H1 (cell line): ENCODE measurements around the gene PROSER3. TPM values are rescaled to one million over a fixed set of nuclear protein-coding genes. Genes with fewer than 3 reads are reported as not detected.

Experiments
- CTCF ChIA-PET: fragments of 300-600 bp; sonication (Branson Sonifier 250); formaldehyde crosslinking; loops from one replicate; lab custom pipeline; 2021; ENCODE audit not compliant: partially characterized antibody; lab: Charles Lee
- POLR2A ChIA-PET: fragments of 300-600 bp; sonication (Branson Sonifier 250); formaldehyde crosslinking; loops from one replicate; lab custom pipeline; 2021; ENCODE audit warnings: inconsistent platforms; ENCODE audit not compliant: partially characterized antibody; lab: Charles Lee
- DNase-seq, 2 experiments: peaks; one replicate each; pipeline versions ENCODE4 v3.0.0 to v3.0.0-alpha.2; 2010 to 2022; ENCODE audit warnings: low spot score in 2 of 2, low read depth in 1 of 2, mixed read lengths in 1 of 2
- FAIRE-seq: peaks from 2 replicates; lab custom pipeline; 2011; peaks lifted over from hg19 to GRCh38; lab: Jason Lieb, UNC
- H2AFZ ChIP-seq: 2 replicates; pipeline ENCODE4 v1.8.1; 2012; ENCODE audit warnings: low read length, inconsistent platforms
- H2AK5ac ChIP-seq: 2 replicates; pipeline ENCODE4 v1.6.1; 2013; ENCODE audit warnings: low read depth, low read length
- H2BK120ac ChIP-seq: replicated peaks from 2 replicates; pipeline ENCODE3; 2013; ENCODE audit warnings: low read depth, low read length, inconsistent platforms
- H2BK12ac ChIP-seq: 2 replicates; pipeline ENCODE4 v1.6.1; 2013; ENCODE audit warnings: low read depth, low read length
- H2BK15ac ChIP-seq: 2 replicates; pipeline ENCODE4 v1.6.1; 2013; ENCODE audit warnings: low read length
- H2BK20ac ChIP-seq: 2 replicates; pipeline ENCODE4 v1.6.1; 2013; ENCODE audit warnings: low read length
- H2BK5ac ChIP-seq: 2 replicates; pipeline ENCODE4 v1.6.1; 2013; ENCODE audit warnings: low read depth, low read length
- H3K14ac ChIP-seq: 2 replicates; pipeline ENCODE4 v1.6.1; 2013; ENCODE audit warnings: inconsistent platforms; ENCODE audit not compliant: insufficient read length
- H3K18ac ChIP-seq: 2 replicates; pipeline ENCODE4 v1.6.1; 2013; ENCODE audit warnings: low read length; ENCODE audit errors: extremely low read depth
- H3K23ac ChIP-seq: 2 replicates; pipeline ENCODE4 v1.6.1; 2013; ENCODE audit warnings: inconsistent platforms; ENCODE audit not compliant: insufficient read length
- H3K23me2 ChIP-seq: 2 replicates; pipeline ENCODE4 v1.6.1; 2013; ENCODE audit warnings: low read depth, low read length
- H3K27ac ChIP-seq: 2 replicates; pipeline ENCODE4 v1.6.1; 2011; ENCODE audit warnings: low read depth, low read length, inconsistent platforms
- H3K27me3 ChIP-seq, 4 experiments: replicated peaks in 1 of 4; 1 replicate in 1 of 4; 2 replicates in 3 of 4; pipeline versions ENCODE4 v1.6.1 to v1.8.1; 2011 to 2013; ENCODE audit warnings: low read length in 3 of 4, mild to moderate bottlenecking in 3 of 4, inconsistent platforms in 2 of 4, mixed read lengths in 2 of 4, moderate library complexity in 1 of 4; ENCODE audit not compliant: control insufficient read depth in 3 of 4, insufficient read depth in 3 of 4; ENCODE audit errors: extremely low read depth in 1 of 4
- H3K36me3 ChIP-seq, 4 experiments: 2 replicates each; pipeline versions ENCODE4 v1.6.1 to v1.8.1; 2011 to 2013; ENCODE audit warnings: mild to moderate bottlenecking in 4 of 4, low read length in 3 of 4, moderate library complexity in 2 of 4, control low read depth in 1 of 4, inconsistent platforms in 1 of 4; ENCODE audit not compliant: insufficient read depth in 4 of 4, control insufficient read depth in 2 of 4
- H3K4ac ChIP-seq: replicated peaks from 2 replicates; pipeline ENCODE3; 2013; ENCODE audit warnings: low read length, low read depth, mixed read lengths, inconsistent platforms; ENCODE audit not compliant: insufficient read length
- H3K4me1 ChIP-seq, 4 experiments: replicated peaks in 1 of 4; 1 replicate in 1 of 4; 2 replicates in 3 of 4; pipeline versions ENCODE4 v1.6.1 to v1.8.1; 2011 to 2013; ENCODE audit warnings: low read length in 3 of 4, inconsistent platforms in 2 of 4, mixed read lengths in 1 of 4; ENCODE audit not compliant: insufficient read depth in 4 of 4, control insufficient read depth in 3 of 4
- H3K4me2 ChIP-seq, 2 experiments: 2 replicates each; pipeline versions ENCODE4 v1.6.1 to v1.8.1; 2011 to 2013; ENCODE audit warnings: low read depth in 2 of 2, low read length in 2 of 2, control low read depth in 1 of 2, inconsistent platforms in 1 of 2, mild to moderate bottlenecking in 1 of 2; ENCODE audit not compliant: insufficient read depth in 1 of 2
- H3K4me3 ChIP-seq, 4 experiments: fragments of 200-600, 300-600 bp in 1 of 4; sonication (generic), shearing (Covaris generic), sonication (Bioruptor Twin) in 1 of 4; 2 replicates each; pipeline versions ENCODE4 v1.5.1 to v1.8.1; 2011 to 2016; ENCODE audit warnings: low read length in 4 of 4, low read depth in 3 of 4, control low read depth in 2 of 4, inconsistent platforms in 2 of 4, mild to moderate bottlenecking in 2 of 4, mixed read lengths in 1 of 4, moderate library complexity in 1 of 4; ENCODE audit not compliant: insufficient read depth in 2 of 4; ENCODE audit errors: extremely low read depth in 1 of 4
- H3K56ac ChIP-seq: replicated peaks from 2 replicates; pipeline ENCODE3; 2013; ENCODE audit warnings: low read depth, mild to moderate bottlenecking, mixed read lengths, low read length, inconsistent platforms; ENCODE audit not compliant: insufficient read length
- H3K79me1 ChIP-seq: 2 replicates; pipeline ENCODE4 v1.6.1; 2013; ENCODE audit warnings: low read depth, low read length, control low read depth
- H3K79me2 ChIP-seq, 2 experiments: 2 replicates each; pipeline versions ENCODE4 v1.6.1 to v1.8.1; 2012 to 2013; ENCODE audit warnings: low read length in 2 of 2, mild to moderate bottlenecking in 2 of 2, inconsistent platforms in 1 of 2; ENCODE audit not compliant: insufficient read depth in 2 of 2, control insufficient read depth in 1 of 2
- H3K9ac ChIP-seq, 4 experiments: replicated peaks in 1 of 4; 1 replicate in 1 of 4; 2 replicates in 3 of 4; pipeline versions ENCODE4 v1.6.1 to v1.8.1; 2011 to 2013; ENCODE audit warnings: low read depth in 3 of 4, low read length in 3 of 4, control low read depth in 2 of 4, mild to moderate bottlenecking in 2 of 4, moderate library complexity in 2 of 4, inconsistent platforms in 1 of 4; ENCODE audit errors: extremely low read depth in 1 of 4
- H3K9me3 ChIP-seq, 2 experiments: 2 replicates each; pipeline versions ENCODE4 v1.6.1 to v1.8.1; 2012 to 2013; ENCODE audit warnings: mild to moderate bottlenecking in 2 of 2, moderate library complexity in 2 of 2, control low read depth in 1 of 2, inconsistent platforms in 1 of 2, low read depth in 1 of 2, low read length in 1 of 2, mixed read lengths in 1 of 2; ENCODE audit not compliant: insufficient read depth in 2 of 2
- H4K20me1 ChIP-seq, 2 experiments: replicated peaks in 1 of 2; 2 replicates each; pipeline versions ENCODE3 to v1.8.1; 2011 to 2013; ENCODE audit warnings: inconsistent platforms in 2 of 2, low read length in 2 of 2, mild to moderate bottlenecking in 1 of 2; ENCODE audit not compliant: insufficient read depth in 2 of 2, control insufficient read depth in 1 of 2
- H4K5ac ChIP-seq: 2 replicates; pipeline ENCODE4 v1.6.1; 2013; ENCODE audit warnings: low read length, low read depth, mixed read lengths, inconsistent platforms; ENCODE audit not compliant: insufficient read length
- H4K8ac ChIP-seq: 2 replicates; pipeline ENCODE4 v1.8.0; 2013; ENCODE audit warnings: mild to moderate bottlenecking, moderate library complexity, low read length, inconsistent platforms; ENCODE audit not compliant: insufficient read depth; ENCODE audit errors: extremely low read depth
- H4K91ac ChIP-seq: replicated peaks from 2 replicates; pipeline ENCODE3; 2013; ENCODE audit warnings: low read length, mixed read lengths, inconsistent platforms; ENCODE audit not compliant: insufficient read length
- BRCA1 ChIP-seq: IDR thresholded peaks from 2 replicates; pipeline ENCODE4 v1.6.1; 2012; ENCODE audit warnings: low read depth, low read length, improper control_type of control experiment
- CBX5 ChIP-seq: fragments of 300-800, 300-1000 bp; sonication (generic); IDR thresholded peaks from 2 replicates; pipeline ENCODE4 v1.7.1; 2016; ENCODE audit warnings: antibody characterized with exemption, low read length, low read depth
- CHD2 ChIP-seq: IDR thresholded peaks from 2 replicates; pipeline ENCODE4 v1.6.1; 2012; ENCODE audit warnings: low read length, improper control_type of control experiment
- CTBP2 ChIP-seq: IDR thresholded peaks from 2 replicates; pipeline ENCODE4 v1.7.0; 2011; ENCODE audit warnings: borderline replicate concordance, mild to moderate bottlenecking, moderate library complexity, mixed read lengths, low read length; ENCODE audit not compliant: insufficient read depth, insufficient read length
- CTCF ChIP-seq, 3 experiments: IDR thresholded peaks; 1 replicate in 2 of 3; 2 replicates in 1 of 3; pipeline versions ENCODE4 v1.5.1 to v1.6.1; 2011; ENCODE audit warnings: low read length in 3 of 3, mild to moderate bottlenecking in 3 of 3, inconsistent platforms in 2 of 3, low read depth in 1 of 3, moderate library complexity in 1 of 3; ENCODE audit not compliant: insufficient read depth in 1 of 3; ENCODE audit errors: control extremely low read depth in 1 of 3
- EP300 ChIP-seq, 2 experiments: IDR thresholded peaks; 1 replicate in 1 of 2; 2 replicates in 1 of 2; pipeline ENCODE4 v1.6.1; 2011 to 2012; ENCODE audit warnings: low read depth in 2 of 2, low read length in 2 of 2, mild to moderate bottlenecking in 2 of 2, borderline replicate concordance in 1 of 2, inconsistent platforms in 1 of 2, moderate library complexity in 1 of 2
- HDAC2 ChIP-seq, 2 experiments: fragments of 300-600 bp in 1 of 2; sonication (generic) in 1 of 2; IDR thresholded peaks; 2 replicates each; pipeline ENCODE4 v1.6.1; 2011 to 2012; ENCODE audit warnings: low read depth in 2 of 2, low read length in 2 of 2, mild to moderate bottlenecking in 2 of 2, moderate library complexity in 2 of 2, borderline replicate concordance in 1 of 2, inconsistent platforms in 1 of 2
- JUND ChIP-seq: IDR thresholded peaks from 2 replicates; pipeline ENCODE4 v1.6.1; 2011; ENCODE audit warnings: mild to moderate bottlenecking, improper control_type of control experiment, low read length
- KDM5A ChIP-seq: fragments of 200-600 bp; IDR thresholded peaks from 2 replicates; pipeline ENCODE4 v1.7.1; 2012; ENCODE audit warnings: mild to moderate bottlenecking, low read length, inconsistent platforms, mixed read lengths
- SIX5 ChIP-seq: IDR thresholded peaks from 2 replicates; pipeline ENCODE4 v1.6.1; 2011; ENCODE audit warnings: mild to moderate bottlenecking, low read depth, low read length
- SP1 ChIP-seq: IDR thresholded peaks from 2 replicates; pipeline ENCODE4 v1.6.1; 2011; ENCODE audit warnings: low read depth, low read length
- TBP ChIP-seq: IDR thresholded peaks from 2 replicates; pipeline ENCODE4 v1.6.1; 2011; ENCODE audit warnings: low read depth, low read length, improper control_type of control experiment
- WGBS, 2 experiments: shearing (Covaris generic) in 1 of 2; methylation state at CpG; one replicate each; pipeline versions ENCODE4 v1.1.6 to v1.1.7; 2013 to 2015; ENCODE audit warnings: low lambda C conversion rate in 2 of 2, mixed read lengths in 2 of 2, inconsistent platforms in 1 of 2, low coverage in 1 of 2, missing lambda C conversion rate in 1 of 2; ENCODE audit not compliant: insufficient replicate concordance in 2 of 2, insufficient coverage in 1 of 2, insufficient read length in 1 of 2; ENCODE audit errors: extremely low coverage in 1 of 2, missing lambda C conversion rate in 1 of 2; 5-methylcytosine and 5-hydroxymethylcytosine counted together
- polyA plus RNA-seq, 7 experiments: library from polyadenylated mRNA; depleted of rRNA in 3 of 7; stranded (reverse) in 5 of 7; unstranded in 2 of 7; fragments of >200 nt in 5 of 7; fragments of 200-250 nt in 2 of 7; gene quantifications; 1 replicate in 5 of 7; 2 replicates in 1 of 7; 4 replicates in 1 of 7; pipeline versions ENCODE4 v1.2.1 to v1.2.3, GENCODE V29; 2011 to 2013; ENCODE audit warnings: missing spikeins in 2 of 7, mixed read lengths in 2 of 7
- total RNA-seq: library from RNA; stranded (reverse); fragmentation: NEBNext Ultra II Directional; extraction: Animal tissue kit (Norgen Biotek cat#: 25700); gene quantifications from 2 replicates; pipeline ENCODE4 v1.2.1, GENCODE V29; 2021

Gene PROSER3
- total and polyA plus RNA-seq, 2 of the 8 experiments (the other 6 are each of a cell fraction or from before 2014, with no cell fraction given): 17.8 to 28.9 TPM

- CTCF ChIA-PET: interaction anchor here (1.5 kb wide), 1 partner anchor 33 kb away, joined by 4 read pairs; the partner anchor contains the start of gene LIN37
- H3K9me3 ChIP-seq: no peaks in the 10 kb centered on the region
- no peak overlapping the region for H3K4me3 ChIP-seq
- H2BK15ac ChIP-seq: no peak overlapping the region
- peaks cover 0 to 8% of the 10 kb centered on the region in 2 experiments for H4K20me1 ChIP-seq
- 96% methylated on average over 13 of the region's 20 CpGs; no CpG with 5 or more reads in 1 of the 2 experiments for whole genome bisulfite sequencing, 2 experiments
- H3K4me1 ChIP-seq: peaks cover 0 to 33% (median 21%) of the 10 kb centered on the region in 4 experiments; a peak in 6 of 7 replicates
- H2BK20ac ChIP-seq: no peak overlapping the region
- H4K8ac ChIP-seq: no peak overlapping the region
- H3K56ac ChIP-seq: no peak overlapping the region
- no peak for FAIRE-seq
- no peaks in the 10 kb centered on the region for H3K79me2 ChIP-seq
- H2AK5ac ChIP-seq: no peak overlapping the region
- H3K18ac ChIP-seq: no peak overlapping the region
- no peak overlapping the region for H3K23ac ChIP-seq
- H2BK5ac ChIP-seq: no peak overlapping the region
- H3K23me2 ChIP-seq: peaks cover 15% of the 10 kb centered on the region
- no peak for DNase-seq
- no peak overlapping the region for H3K4ac ChIP-seq
- H4K5ac ChIP-seq: no peak overlapping the region
- no peak overlapping the region for H2AFZ ChIP-seq
- no peak overlapping the region for H3K4me2 ChIP-seq
- peaks cover 0 to 9% (median 7%) of the 10 kb centered on the region in 4 experiments; a peak in 3 of 7 replicates for H3K27me3 ChIP-seq
- H3K14ac ChIP-seq: no peak overlapping the region
- no peaks in the 10 kb centered on the region for H3K36me3 ChIP-seq
- H4K91ac ChIP-seq: no peak overlapping the region
- no peaks in the 10 kb centered on the region; the same call in 1 of the 2 replicates for H3K79me1 ChIP-seq
- POLR2A ChIA-PET: no interaction called here
- no peak overlapping the region for H2BK120ac ChIP-seq
- no peak overlapping the region for H2BK12ac ChIP-seq
- H3K27ac ChIP-seq: no peak overlapping the region
- no peak overlapping the region for H3K9ac ChIP-seq
- TF ChIP-seq JUND (no peak), SP1 (no peak), CHD2 (no peak), CBX5 (no peak), CTBP2 (no peak), TBP (no peak), KDM5A (no peak), EP300 (IDR thresholded peaks at IDR 0.05; ENCODE audit: borderline replicate concordance in 1 of 2, low read depth in 2 of 2, low read length in 2 of 2) (no peak), BRCA1 (no peak), SIX5 (no peak), HDAC2 (IDR thresholded peaks at IDR 0.05; ENCODE audit: borderline replicate concordance in 1 of 2, low read depth in 2 of 2, low read length in 2 of 2) (no peak), CTCF (IDR thresholded peaks at IDR 0.05; ENCODE audit: control extremely low read depth in 1 of 3, insufficient read depth in 1 of 3, low read depth in 1 of 3, low read length in 3 of 3) (no peak)
Measured at GRCh38 chr19:35780717-35781116, 22.7 kb downstream of the PROSER3 start.
